Bronchial smooth muscle cell (primary cell): ENCODE results near the gene BCKDHA. TPM values are rescaled to one million over a fixed set of nuclear protein-coding genes. Genes with fewer than 3 reads are reported as not detected.

Experiments used
- total RNA-seq: library from RNA; depleted of rRNA; stranded (reverse); fragments of >200 nt; gene quantifications from 2 replicates; pipeline ENCODE4 v1.2.1, GENCODE V29; 2014

Gene BCKDHA
- total RNA-seq = 19.1 and 22.9 TPM in 2 replicates

DNA sequence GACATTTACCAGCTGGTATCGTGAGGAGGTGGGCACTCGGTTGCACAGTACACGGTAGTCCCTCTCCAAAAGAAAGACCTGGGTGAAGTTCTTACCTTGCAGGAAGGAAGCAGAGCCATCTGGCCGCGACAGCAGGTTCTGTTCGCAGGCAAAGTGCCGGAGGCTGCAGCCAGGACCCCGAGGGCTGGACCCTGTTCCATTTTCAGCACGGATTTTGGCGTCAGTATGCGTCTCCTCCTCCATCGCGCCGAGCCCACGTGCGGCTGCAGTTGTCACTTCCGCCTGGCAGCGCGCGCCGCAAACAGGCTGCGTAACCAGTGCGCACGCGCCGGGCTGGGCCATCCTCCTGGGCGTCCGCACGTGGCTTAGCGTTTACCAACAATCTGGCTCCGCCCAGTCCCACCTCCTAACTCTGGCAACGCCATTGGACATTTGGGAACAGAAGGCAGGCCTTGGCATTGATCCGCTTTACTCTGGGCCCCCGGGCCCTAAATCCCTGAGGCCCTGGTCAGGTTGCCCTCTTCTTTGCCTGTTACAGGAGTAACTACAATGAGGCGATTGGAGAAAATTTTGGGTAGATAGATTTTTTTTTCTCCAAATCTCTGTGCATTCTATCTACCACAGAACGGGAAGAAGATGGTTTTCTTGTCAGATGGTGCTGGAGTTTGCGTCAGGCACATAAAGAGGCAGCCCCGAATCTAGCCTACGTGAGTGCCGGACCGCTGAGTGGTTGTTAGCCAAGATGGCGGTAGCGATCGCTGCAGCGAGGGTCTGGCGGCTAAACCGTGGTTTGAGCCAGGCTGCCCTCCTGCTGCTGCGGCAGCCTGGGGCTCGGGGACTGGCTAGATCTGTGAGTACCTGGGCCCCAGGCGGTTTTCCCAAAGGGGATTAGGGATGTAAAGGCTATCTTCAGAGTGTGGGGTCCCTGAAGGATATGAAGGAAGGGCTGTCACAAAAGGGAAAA, at the start of gene BCKDHA, which contains the start of gene EXOSC5:
Gene BCKDHA (plus strand): TSS at position 733 of the 964 bp plus-strand sequence. CDS start 10 bp downstream, at position 743.
Gene EXOSC5 (minus strand): TSS at position 274 of the 964 bp plus-strand sequence. CDS start 31 bp downstream, at position 243.

GRCh38 chr19:41353466-41354342, 43.9 kb upstream of the BCKDHA start, which contains the start of gene TGFB1:
Gene TGFB1, minus strand, starts transcription at chr19:41353922. Its CDS starts 878 bp downstream, at chr19:41353044.

GRCh38 chr19:41363753-41364523, 33.7 kb upstream of the BCKDHA start, which contains the start of gene B9D2:
Gene B9D2, minus strand, starts transcription at chr19:41364149. Its CDS starts 630 bp downstream, at chr19:41363519.

GRCh38 chr19:41376241-41376997, 21.2 kb upstream of the BCKDHA start, which contains the start of gene TMEM91:
Gene TMEM91, plus strand, starts transcription at chr19:41376533. Its CDS starts 1,777 bp downstream, at chr19:41378310.

GRCh38 chr19:41426952-41427646, 29.5 kb downstream of the BCKDHA start, which contains the start of gene B3GNT8:
Gene B3GNT8, minus strand, starts transcription at chr19:41427374. Its CDS starts 596 bp downstream, at chr19:41426778.

DNA sequence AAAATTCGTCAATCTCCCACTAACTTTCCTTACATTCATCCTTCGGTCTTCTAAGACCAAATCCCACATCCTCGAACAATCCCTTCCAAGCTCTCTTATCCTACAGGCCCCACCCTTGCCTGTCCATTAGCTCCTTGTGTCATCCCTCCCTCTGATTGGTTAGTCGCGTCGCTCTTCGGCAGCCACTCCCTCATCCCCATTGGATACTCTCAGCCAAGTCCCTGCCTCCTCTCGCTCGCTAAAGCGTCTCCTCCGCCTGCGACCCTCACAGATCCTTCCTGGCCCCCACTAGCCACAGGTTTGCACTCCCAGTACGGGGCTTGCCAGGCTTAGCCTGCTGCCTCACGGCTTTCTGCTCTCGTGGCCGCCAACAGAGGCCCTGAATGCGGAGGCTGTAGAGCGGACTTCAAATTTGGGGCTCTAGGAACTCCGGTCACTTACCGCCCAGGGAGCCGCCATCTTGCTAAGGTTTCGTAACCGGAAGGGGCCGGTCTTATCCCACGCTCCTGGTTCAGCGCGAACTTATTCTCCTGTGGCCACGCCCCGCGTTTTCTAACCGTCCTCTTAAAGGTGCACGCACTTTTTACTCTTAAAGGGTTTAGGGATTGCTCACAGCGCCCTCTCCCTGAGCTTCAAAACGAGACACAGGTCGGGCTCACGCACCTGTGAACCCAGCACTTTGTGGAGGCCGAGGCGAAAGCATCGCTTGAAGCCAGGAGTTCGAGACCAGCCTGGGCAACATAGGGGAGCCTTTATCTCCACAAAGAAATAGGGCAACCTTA, 42.0 kb downstream of the BCKDHA start, which contains the start of gene DMAC2:
Gene DMAC2 (minus strand): TSS at position 472 of the 782 bp plus-strand sequence. CDS start 13 bp downstream, at position 459.

GRCh38 chr19:41442473-41443355, 45.1 kb downstream of the BCKDHA start, which contains the start of gene ERICH4:
Gene ERICH4, plus strand, starts transcription at chr19:41443156. Its CDS starts 14 bp downstream, at chr19:41443170.

Other genes with a start within 250 kb of the BCKDHA start
- 0.77 and 3.3 TPM in 2 replicates for gene CYP2S1, start 204.6 kb upstream of the BCKDHA start, total RNA-seq
- 105 and 126 TPM in 2 replicates for gene AXL, start 178.6 kb upstream of the BCKDHA start, total RNA-seq
- gene HNRNPUL1, start 133.4 kb upstream of the BCKDHA start, total RNA-seq = 48.0 and 54.5 TPM in 2 replicates
- gene CCDC97, start 87.6 kb upstream of the BCKDHA start, total RNA-seq = 7.9 and 9.3 TPM in 2 replicates
- 8.2 and 9.8 TPM in 2 replicates for gene TGFB1, start 43.9 kb upstream of the BCKDHA start, total RNA-seq
- 4.1 and 4.8 TPM in 2 replicates for gene B9D2, start 33.7 kb upstream of the BCKDHA start, total RNA-seq
- 9.3 and 9.4 TPM in 2 replicates for gene TMEM91, start 21.3 kb upstream of the BCKDHA start, total RNA-seq
- 7.3 and 7.9 TPM in 2 replicates for gene EXOSC5, start 459 bp upstream of the BCKDHA start, total RNA-seq
- gene B3GNT8, start 29.6 kb downstream of the BCKDHA start, total RNA-seq = 3.2 and 5.2 TPM in 2 replicates
- gene DMAC2, start 42.1 kb downstream of the BCKDHA start, total RNA-seq = 28.1 and 32.6 TPM in 2 replicates
- not detected in 2 replicates for gene ERICH4, start 45.3 kb downstream of the BCKDHA start, total RNA-seq
- gene CEACAM21, start 178.3 kb downstream of the BCKDHA start, total RNA-seq = not detected in 2 replicates
- not detected in 2 replicates for gene CEACAM4, start 229.3 kb downstream of the BCKDHA start, total RNA-seq